Measurements from ENCODE around the gene CARS1.
A peak's percentile ranks its signal among the peaks of the same experiment; 100 is the strongest.

The CARS1 gene

DNA sequence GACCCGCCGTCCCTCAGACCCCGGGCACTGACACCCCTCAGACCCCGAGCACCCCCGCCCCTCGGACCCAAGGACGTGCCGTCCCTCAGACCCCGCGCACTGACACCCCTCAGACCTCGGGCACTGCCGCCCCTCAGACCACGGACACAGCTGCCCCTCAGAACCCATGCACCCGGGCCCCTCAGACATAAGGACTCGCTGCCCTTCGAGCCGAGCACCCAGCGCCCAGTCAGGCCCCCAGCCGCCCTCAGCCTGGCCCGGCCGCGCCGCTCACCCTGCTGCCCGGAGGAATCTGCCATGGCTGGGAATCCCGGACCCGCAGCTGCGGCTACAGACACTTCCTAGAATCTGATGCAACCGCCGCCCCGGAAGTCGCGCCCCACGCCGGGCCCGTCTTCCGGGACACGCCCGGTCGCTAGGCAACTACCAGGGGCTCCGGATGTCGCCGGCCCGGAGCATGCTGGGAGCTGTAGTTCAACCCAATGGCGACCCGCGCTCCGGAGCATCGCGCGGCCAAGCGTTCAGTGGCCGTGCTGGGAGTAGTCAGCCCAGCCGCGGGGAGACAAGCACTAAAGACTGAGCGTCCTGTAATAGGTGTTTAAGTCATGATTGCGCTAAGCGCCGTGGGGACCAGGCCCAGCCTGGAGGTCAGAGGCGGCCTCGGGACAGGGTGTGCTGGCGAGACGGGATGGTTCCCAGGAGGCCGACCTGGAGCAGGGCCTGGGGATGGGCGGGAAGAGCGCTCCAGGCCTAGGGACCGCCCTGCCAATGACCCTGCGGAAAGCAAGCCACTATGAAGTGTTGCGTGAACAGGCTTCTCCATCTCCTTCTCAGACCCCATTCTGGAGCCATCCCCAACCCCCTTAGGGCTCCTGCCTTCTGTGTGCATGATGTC is at the start of gene CARS1:
CARS1 (minus strand) TSS at position 355 of the 895 bp plus-strand sequence; CDS start at position 299, 56 bp downstream.
- H3K4me3 ChIP-seq (ENCODE audit: low read depth, low read length): peak within 1 kb of the TSS; percentile 96
- DNase-seq (ENCODE audit: low read depth): peak; percentile 76

DNA sequence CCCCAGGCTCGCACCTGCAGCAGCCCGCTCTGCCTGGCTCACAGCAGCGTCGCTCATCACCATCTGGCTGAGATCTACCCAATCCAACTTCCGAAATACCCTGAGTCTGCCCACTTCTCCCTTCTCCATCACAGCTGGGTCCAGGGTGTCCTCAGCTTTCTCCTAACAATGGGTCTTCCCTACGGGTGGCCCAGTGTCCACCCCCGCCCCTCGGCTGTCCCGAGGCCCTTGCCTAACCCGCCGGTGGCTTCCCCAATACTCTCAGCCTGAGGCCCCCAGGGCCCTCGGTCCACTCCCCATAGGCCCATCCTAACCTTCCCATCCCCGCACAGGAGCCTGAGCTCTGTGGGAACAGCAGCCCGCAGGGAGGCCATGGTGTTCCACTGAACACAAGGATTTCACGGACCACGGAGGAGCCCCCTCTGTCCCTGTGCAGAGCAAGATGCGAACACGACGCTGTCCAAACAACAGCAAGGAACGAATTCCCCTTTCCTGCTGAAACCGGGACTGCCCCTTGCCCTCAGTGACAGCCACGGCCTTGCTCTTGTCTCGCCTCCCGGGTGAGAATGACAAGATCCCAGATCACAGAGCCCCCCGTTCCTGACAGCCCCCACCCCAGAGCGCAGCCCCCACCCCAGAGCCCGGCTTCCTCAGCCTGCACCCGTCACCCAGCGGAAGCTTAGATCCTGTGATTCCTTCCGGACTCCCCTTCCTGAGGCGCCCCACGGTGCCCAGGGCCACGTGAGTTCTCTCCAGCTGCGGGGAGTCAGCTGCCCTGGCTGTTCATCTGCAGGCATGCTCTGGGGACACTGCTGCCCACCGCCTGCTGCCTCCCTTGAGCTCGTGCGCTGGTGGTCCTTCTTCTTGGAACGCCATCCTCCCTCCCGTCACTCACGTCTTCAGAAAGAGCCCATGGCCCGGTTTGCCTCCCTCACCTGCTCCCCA is 48.8 kb upstream of the CARS1 start:
- no peak overlapping the region for H3K4me3 ChIP-seq (ENCODE audit: low read depth, low read length)
- DNase-seq (ENCODE audit: low read depth): no peak

DNA sequence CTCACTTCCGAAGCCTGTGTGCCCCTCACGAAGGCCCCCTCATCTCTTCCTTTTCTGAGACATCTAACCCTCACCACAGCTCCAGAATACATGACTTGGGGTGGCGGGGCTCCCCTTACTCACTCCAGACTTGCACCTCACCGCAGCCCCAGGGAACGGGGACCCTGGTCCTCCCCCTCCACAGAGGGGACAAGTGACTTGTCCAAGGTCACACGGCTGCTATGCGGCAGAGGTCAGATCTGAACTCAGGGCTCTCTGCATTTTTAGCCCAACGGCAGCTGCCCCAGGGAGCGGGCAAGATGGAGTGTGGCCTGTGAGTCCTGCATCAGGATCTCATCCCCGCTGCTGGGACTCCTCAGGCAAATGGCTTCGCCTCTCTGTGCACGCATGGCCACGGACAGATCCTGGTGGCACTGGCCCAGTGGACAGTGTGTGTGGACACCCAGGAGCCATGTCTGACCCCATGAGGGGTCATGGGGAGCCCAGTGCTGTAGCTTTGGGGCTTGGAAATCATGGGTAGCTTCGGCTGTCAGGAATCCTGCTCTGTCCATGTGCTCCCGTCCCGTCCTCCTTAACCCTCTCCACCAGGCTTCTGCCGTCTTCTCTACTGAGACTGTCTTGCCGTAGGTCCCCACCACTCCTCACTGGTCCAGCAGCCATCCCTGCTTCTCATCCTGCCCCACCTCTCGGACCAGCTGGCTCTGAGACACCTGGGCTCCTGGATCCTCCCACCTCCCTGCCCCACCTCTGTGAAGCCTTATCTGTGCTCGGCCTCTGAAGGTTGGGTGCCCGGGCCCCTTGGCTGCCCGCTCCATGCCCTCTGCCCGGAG is 48.0 kb upstream of the CARS1 start:
- H3K4me3 ChIP-seq (ENCODE audit: low read depth, low read length): no peak overlapping the region
- DNase-seq (ENCODE audit: low read depth): no peak

DNA sequence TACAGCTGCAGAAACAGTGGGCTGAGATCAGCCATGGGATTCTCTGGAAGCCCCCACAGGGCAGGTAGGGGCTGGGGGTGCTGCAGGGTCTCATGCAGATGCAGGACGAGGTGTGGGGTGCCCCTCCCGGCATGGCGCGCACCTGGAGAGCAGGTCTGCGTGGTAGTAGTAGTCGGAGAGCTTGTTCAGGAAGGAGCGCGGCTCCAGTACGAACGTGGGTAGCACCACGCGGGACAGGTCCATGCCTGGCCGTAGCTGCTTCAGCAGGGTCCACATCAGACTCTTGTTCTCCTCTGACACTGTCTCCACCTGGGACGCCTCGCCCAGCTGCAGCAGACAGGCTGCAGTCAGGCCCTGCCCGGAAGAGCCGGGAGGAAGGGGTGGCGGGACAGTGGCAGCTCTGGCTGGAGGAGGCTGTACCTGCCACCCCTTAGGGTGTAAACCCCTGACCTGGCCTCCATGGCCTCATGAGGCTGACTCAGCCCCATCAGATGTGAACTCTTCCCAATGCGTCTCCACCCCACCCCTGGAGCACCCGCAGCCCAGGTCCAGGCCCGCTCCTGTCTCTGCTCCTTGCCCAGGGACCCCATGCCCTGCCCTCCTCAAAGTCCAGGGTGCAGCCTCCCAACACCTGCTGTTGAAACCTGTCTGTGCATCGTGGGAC is 47.0 kb upstream of the CARS1 start:
- DNase-seq (ENCODE audit: low read depth): no peak
- no peak overlapping the region for H3K4me3 ChIP-seq (ENCODE audit: low read depth, low read length)

DNA sequence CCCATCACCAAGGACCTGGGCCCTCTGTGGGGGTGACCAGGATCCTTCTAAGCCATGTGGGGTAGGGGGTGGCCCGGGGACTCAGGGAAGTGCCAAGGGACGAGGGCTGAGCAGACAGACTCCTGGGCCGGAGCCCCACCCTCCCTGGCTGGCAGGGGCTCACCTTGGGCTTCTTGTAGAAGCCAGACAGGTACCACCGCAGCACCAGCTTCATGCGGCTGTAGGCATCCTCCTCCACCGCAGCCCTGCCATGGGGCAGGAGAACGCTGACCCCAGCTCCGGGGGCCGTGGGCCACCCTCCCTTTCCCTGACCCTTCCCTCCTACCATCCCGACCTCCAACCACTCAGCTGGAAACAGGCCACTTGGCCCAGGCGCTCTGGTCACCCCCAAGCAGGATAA is 45.9 kb upstream of the CARS1 start:
- H3K4me3 ChIP-seq (ENCODE audit: low read depth, low read length): no peak overlapping the region
- no peak for DNase-seq (ENCODE audit: low read depth)

DNA sequence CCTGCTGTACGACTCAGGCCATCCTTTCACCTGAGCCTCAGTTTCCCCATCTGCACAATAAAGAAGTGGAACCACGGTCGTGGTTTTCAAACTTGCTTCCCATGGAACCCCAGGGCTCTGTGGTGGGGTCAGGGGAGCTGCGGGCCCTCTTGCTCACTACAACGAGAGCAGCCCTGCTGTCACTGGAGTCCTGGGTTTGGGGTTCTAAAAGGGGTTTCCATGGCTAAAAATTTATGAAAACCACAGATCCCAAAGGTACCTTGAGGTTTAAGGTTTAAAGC is 45.4 kb upstream of the CARS1 start:
- no peak for DNase-seq (ENCODE audit: low read depth)
- no peak overlapping the region for H3K4me3 ChIP-seq (ENCODE audit: low read depth, low read length)

DNA sequence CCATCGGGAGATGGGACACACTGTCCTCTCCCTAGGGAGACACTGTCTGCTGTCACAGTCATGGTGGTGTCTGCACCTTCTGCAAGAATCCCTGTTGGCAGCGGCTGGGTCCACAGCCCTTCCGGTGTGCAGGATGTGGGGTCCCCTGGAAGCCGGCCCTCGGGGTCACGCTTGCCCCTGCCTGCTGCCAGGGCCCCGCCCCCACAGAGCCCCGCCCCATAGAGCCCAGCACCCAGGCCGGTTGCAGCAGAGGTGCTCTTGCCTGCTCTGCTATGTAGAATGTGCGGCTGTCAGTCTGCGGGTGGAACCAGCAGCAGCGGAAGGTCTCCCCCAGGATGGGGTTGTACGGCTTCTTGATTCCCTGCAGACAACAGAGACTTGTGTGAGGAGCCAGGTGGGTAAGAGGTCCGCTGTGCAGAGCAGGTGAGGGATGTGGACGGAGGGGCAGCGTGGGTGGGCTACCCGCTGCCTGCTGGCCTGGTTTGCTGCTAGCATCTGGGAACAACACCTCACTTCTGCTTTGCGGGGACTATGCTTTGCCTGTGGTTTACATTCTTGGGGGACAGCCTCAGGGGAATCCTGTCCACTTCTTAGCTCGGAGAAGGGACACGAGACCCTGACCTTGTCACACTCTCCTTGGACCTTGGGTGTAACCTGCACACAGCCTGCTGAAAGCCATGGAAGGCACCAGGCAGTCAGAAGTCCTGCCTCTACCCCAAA is 44.9 kb upstream of the CARS1 start:
- no peak overlapping the region for H3K4me3 ChIP-seq (ENCODE audit: low read depth, low read length)
- DNase-seq (ENCODE audit: low read depth): no peak

DNA sequence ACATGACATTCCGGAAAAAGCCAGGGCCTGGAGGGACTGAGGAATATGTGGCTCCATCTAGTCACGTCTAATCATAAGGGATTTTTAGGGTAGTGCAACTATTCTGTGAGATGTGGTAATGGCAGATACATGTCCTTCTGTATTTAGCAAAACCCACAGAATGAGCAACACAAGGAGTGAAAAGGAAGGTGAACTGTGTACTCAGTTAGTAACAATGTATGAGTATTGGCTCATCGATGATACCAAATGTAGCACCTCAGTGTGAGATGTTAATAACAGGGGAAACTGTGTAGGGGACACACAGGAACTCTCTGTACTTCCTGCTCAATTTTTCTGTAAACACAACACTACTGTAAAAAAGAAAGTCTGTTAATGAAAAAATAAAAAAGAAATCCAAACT is 42.0 kb upstream of the CARS1 start:
- no peak for DNase-seq (ENCODE audit: low read depth)
- H3K4me3 ChIP-seq (ENCODE audit: low read depth, low read length): no peak overlapping the region

DNA sequence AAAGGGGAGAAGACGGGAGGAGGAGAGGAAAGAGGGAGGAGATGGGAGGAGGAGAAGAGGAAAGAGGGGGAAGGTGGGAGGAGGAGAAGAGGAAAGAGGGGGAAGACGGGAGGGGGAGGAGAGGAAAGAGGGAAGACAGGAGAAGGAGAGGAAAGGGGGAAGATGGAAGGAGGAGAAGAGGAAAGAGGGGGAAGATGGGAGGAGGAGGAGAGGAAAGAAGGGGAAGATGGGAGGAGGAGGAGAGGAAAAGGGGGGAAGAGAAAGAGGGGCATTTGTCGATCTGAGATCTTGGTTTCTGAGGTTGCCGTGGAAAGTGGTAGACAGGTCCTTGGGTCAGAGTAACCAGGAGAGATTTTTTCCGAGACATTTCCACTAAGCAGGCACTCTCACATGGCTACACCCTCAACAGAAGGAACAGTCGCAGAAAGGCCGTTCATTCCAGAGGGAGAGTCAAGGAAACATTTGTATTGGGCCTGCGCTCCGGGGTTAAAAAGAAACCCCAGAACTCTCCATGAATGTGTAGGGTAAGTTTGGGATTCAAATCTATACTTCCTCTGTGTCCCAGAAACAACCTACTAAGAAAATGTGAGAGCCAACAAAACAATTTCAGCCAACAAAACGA is 39.8 kb upstream of the CARS1 start:
- no peak for DNase-seq (ENCODE audit: low read depth)
- H3K4me3 ChIP-seq (ENCODE audit: low read depth, low read length): no peak overlapping the region

DNA sequence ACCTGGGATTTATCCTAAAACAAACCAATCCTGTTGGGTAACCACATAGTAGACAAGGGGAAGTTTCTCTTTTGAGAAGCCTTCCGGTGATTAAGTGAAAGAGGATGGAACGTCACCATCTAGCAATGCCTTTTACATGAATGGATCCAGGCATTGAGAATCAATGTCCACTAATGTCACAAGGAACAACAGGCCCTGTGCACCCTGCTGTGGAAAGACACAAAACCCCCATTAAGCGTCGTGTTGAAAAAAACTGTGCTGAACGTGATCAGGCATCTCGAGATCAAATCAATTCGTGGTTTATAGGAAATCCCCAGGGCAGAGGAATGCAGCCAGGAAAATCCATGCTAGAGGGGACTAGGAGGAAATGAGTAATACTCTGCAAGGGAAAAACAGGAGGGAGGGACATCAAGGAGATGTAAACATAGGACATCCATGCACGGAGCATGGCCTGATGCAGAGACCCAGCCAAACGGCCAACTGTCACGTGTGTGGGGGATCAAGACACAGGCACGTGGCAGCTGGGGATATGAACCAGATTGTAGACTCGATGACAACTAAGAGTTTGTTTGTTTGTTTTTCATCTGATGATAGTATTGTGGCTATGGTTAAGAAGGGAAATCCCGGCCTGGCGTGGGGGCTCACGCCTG is 38.6 kb upstream of the CARS1 start:
- DNase-seq (ENCODE audit: low read depth): peak; percentile 47
- H3K4me3 ChIP-seq (ENCODE audit: low read depth, low read length): no peak overlapping the region

DNA sequence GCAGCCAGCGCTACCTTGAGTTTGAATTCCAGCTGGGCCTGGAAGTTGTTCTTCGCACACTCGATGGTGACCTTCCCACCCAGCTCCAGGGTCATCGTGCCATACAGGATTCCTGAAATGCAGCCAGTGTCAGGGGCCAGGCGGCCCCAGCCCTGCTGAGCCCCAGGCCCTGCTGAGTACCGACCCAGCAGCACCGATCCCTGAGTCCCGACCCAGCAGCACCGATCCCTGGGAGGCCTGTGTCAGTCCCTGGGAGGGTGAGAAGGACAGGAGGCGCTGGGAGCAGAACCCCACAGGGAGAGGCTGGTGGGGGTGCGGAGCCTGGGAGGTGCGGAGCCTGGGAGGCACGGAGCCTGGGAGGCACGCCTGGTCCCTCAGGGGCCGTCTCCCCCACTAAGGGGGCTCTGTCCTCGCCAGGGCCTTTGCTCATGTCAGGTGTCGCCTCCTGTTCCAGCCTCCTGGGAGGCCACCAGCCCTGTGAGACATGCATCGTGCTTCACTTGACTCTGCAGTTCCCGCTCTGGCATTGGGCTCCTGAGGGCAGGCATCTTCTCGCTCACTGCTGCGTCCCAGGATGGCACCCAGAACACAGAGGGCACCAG is 37.1 kb upstream of the CARS1 start:
- no peak for DNase-seq (ENCODE audit: low read depth)
- no peak overlapping the region for H3K4me3 ChIP-seq (ENCODE audit: low read depth, low read length)

DNA sequence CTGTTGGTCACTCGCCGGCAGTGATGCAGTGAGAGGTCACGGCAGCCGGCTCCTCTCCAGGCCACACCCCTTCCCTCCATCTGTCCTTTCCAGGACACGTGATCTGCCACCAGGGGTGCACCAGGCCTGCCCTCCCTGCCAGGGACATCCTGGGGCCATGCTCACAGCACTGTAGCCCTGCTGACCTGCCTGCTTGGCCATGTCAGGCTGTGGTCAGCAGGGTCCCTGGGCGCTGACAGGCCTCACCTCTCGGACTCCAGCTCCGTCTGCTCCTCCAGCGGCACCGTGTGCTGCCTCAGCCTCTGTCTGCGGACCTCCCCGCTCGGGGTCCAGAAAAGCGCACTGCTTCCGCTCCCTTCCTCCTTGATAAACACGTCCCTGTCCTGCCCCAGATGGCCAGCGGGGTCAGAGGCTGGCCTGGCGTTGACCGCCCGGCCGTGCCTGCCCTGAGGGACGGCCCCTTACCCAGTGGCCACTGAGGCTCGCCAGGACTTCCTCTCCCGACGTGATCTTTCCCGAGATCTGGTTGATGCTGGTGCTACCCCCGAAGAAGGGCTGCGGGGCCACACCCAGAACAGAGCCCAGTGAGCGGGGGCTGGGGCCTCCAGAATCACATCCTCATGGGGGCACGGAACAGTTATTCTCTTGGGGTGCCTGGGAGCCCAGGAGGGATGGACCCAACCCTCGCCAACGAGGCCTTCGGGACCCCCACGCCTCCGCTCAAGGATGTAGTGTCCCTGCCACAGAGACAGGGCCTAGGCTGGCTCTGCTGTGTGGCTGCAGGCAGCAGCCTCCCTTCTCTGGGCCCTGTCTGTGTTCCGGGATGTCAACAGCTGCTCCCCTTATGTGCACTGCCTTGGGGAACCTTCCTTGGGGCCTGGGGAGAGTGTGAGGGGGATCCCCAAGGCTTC is 36.3 kb upstream of the CARS1 start:
- DNase-seq (ENCODE audit: low read depth): no peak
- no peak overlapping the region for H3K4me3 ChIP-seq (ENCODE audit: low read depth, low read length)

DNA sequence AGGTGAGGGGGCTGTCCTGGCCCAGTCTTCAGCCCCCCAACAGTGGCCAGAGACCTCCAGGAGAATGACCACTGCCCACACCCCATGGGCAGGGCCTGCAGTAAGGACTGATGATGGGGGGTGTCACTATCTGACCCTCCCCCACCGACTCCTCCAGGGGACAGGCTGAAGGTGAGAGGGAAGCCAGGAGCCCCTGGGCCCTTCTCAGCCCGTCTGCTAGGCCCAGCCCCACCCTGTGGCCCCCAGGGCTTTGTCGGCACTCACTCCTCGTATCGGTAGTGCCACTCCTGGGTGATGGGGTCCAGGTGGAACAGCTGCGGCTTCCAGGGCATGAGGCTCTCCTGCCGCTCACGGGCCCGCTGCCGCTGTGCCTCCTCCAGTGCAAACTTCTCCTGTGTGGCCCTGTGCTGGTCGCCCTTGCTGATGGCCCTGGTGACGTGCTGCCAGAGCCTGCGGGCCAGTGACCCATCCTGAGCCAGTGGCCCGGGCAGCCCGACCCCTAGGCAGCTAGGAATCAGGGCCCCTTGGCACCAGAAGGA is 35.4 kb upstream of the CARS1 start:
- H3K4me3 ChIP-seq (ENCODE audit: low read depth, low read length): no peak overlapping the region
- no peak for DNase-seq (ENCODE audit: low read depth)

DNA sequence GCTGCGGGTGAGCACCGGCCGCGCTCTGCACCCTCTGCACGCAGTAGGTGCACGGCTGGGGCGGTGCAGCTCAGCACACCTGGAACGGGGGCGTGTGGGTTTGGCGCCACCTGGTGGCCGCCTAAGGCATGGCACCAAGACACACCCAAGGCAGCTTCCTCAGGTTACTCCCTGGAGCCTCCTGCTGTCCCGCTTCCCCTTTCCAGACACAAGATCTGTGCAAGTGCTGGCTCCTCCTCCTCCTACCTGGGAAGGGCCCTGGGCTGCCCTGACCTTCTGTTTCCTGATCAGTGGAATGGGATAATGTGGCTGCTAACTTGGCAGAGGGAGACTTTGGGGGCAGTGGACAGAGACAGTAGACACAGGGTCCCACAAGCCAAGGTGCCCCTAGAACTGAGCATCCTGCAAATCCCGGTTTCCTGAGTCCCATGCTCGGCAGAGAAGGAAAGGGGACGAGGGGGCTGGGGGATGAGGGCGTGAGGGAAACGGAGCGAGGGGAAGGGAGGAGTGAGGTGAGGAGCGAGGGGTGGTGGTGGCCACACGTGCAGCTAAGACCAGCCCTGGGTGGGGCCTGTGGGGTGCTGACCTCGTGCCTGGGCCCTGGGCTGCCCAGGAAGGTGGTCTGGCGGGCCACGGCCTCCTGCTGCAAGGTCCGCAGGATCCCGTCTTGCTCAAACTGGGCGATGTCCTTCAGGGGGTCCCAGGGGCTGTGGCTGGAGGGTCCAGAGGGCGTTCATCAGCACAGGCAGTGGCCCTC is 34.8 kb upstream of the CARS1 start:
- DNase-seq (ENCODE audit: low read depth): no peak
- H3K4me3 ChIP-seq (ENCODE audit: low read depth, low read length): no peak overlapping the region

DNA sequence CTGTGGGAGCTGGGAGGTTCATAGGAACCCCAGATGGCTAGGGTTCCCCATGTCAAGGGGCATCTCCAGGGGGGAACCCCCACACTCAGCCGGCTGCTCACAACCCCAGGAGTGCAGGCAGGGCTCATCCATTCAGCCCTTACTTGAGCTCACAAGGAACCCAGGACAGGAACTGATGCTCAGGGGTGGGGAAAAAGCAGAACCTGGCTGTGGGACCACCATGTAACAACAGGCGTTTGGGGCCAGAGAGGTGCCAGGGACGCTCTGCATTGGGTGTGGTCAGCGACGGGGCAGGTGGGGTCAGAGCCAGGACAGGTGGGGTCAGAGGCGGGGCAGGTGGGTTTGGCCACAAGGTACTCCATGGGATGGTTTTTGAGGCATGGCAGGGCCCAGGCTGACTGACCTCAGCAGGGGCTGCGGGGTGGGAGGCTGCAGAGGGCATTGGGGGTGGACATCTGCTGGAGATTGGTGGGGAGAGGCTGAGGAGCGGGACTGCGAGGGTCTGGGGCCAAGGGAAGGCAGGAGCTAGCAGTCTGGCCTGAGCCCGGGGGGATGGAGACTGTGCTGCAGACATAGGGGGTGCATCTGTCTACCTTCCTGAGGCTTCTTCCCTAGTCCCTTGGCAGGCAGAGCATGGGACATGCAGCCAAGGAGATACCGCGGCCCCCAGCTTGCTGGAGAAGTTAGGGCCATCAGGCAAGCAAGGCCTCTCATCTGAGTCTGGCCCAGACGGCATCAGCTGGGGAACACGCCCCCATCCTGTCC is 34.0 kb upstream of the CARS1 start:
- DNase-seq (ENCODE audit: low read depth): no peak
- no peak overlapping the region for H3K4me3 ChIP-seq (ENCODE audit: low read depth, low read length)
